ENCODE data around the gene TBXAS1.
A peak's percentile ranks its signal among the peaks of the same experiment; 100 is the strongest.
"Not testable (repeated sequence)": the region's sequence is repeated elsewhere in the genome, so short reads cannot be mapped to it uniquely, and the experiment has no call there.

The TBXAS1 gene

DNA sequence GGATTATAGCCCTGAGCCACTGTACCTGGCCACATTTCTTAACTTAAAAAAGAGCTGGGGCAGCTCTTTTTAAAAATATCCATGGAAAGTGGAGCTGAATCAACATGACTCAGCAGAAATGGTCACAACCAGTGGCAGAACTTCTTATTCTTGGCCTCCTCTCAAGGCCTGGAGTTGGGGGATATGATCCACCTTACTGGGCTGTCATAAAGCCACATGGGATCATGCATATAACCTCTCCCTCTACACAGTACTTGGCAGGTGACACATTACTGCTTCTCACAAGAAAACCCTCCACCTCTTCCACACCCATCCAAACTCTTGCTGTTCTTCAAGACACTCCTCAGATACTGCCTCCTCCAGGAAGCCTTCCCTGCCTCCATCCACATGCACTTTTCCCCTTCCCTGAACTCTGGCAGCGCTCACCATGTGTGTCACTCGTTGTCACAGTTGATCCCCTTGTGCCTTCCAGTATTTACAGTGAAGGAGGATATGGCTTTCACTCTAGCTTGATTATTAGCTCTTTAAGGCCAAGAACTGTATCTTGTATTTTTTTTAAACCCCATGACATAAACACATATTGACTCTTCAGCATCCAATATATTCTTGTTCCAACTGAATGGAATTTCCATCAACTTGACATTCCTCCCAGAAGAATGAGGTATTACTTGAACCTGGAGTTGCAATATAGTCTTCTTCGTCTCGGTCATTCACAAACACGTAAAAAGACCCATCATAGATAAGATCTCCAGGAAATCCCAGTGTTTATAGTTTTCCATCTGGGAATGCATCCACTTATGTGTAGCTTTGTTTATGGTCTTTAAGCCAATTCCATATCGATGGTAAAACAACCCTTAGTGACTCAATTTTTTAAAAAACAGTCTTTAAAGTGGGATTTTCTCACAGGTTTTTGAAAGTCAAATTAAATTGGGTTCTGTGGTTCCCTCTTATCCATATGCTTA lies 85.5 kb downstream of the TBXAS1 start:
- no peak for FAIRE-seq
- DNase-seq (ENCODE audit: low spot score): no peak

DNA sequence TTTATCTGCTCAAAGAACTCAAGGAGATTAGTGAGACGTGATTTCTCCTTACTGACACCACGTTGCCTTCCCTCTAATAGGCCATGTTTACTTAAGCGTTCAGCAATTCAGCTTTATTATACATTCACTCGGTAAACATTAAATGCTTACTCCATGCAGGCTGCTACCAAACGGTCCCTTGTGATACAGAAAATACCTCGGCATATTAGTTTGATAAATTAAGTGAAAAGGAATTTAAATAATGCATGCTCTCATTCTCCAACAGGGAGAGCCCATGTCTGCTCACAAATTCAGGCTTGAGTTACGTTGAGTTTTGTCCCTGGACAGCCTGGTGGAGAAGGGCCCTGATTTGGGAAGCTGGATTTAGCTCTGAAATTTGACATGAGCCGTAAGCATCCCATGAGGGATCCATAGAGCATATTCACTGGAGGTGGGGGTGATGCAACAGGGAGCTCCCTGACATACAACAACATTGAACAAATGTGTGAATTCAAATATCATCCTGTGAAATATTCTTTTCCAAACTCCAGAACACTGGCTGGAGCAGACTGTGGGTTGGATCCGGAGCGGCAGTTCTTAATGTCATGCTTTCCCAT lies 86.3 kb downstream of the TBXAS1 start:
- no peak for FAIRE-seq

DNA sequence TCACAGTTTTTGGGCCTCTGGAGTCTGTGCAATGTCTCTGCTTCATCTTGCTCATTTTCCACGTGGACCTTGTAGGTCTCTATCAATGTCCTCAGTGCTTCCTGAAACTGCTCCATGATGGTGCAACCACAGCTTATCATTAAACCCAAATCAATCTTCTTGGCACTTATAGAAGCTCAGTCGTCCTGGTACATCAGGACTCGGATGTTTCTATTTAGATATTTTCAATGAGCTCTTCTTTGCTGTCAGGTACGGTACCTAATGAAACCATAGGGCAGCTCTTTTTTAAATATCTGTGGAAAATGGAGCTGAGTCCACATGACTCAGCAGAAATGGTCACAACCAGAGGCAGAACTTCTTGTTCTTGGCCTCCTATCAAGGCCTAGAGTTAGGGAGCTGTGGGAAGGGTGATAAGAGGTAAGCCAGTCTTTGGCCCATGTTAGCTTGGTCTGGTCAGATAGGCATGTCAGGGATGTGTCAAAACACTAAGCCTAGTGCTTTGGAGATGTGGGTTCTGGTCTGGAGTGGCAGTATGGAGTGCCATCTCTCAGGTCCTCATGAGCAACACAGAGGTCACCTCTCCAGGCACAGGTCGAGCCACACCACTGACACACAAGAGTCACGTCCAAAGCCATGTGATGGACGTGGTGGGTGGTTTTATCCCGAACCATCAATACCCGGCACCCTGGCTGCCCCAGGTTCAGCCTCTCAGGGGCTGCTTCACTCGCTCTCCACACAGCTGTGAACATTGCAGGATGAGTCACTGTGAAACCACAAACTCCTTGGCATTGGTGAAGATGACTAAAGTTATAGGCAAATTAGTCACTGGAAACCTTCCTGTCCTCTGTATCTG lies 87.0 kb downstream of the TBXAS1 start:
- DNase-seq (ENCODE audit: low spot score): peak; percentile 88
- FAIRE-seq: no peak

More for the DNA sequence above, 86.3 kb downstream of the TBXAS1 start:
- DNase-seq (ENCODE audit: low spot score): no peak

DNA sequence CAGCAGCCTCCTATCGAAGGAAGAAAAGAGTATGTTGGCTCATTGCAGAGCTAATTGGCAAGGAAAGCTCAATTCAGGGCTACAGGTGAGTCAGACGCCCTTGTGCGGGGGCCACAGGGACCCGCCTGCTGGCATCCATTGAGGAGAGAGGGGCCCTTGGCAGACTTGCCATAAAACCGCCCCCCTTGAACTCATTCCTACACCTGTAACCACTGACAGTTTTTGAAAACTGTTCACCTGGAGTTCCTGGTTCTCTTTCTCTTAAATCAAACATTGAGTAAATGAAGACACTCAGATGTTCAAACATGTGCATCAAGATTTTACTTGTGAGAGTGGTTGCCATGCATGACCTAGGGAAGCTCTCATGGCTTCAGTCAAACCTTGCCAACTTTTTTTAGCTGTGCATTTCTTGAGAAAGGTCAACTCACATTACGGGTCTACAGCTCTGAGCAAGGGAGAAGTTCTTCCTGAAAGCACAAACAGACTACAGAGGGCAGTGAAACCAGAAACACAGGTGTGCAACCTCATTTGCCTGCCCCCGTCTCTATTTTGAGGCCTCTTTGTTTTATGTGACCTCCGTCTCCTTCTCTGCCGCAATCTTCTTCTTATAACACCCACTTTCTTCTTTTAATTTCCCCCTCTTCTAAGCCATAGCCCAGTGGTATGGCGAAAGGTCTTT lies 87.8 kb downstream of the TBXAS1 start:
- FAIRE-seq (no peak), DNase-seq (ENCODE audit: low spot score) (peak; percentile 15)

DNA sequence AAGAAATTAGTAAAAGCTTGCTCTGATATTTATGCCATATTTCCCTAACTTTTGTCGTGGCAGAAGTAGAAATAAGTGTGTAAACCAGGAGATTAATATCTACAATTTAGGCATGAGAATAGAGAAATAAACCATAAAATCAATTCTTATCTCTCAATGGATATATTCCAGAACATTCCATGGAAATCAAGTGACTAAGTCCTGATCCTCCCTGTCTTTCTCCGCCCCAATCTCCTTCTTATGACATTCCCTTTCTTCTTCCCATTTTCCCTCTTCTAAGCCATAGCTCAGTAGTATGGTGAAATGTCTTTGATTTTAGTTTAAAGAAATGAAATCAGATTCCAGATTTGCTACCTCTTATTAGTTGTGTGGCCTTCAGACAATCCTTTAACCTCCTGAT lies 88.8 kb downstream of the TBXAS1 start:
- no peak for DNase-seq (ENCODE audit: low spot score)
- no peak for FAIRE-seq

DNA sequence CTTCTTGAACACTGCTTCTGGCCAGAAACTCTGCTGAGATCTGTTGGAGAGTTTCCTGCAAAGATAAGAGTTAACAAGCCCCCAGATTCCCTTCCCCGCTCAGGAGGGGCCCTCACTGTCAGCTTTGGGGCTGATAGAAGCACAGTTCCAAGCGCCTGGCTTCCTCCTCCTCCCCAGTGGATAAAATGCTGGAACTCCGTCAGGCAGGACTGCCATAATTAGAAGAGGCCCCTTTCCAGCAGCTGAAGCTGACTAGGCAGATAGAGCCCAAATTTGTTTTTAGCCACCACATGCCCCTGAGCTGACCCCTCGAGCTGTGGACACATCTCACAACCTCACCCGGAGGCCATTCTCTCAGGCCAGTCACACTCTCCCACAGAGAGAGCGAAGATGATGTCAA lies 89.4 kb downstream of the TBXAS1 start:
- FAIRE-seq (no peak), DNase-seq (ENCODE audit: low spot score) (no peak)

DNA sequence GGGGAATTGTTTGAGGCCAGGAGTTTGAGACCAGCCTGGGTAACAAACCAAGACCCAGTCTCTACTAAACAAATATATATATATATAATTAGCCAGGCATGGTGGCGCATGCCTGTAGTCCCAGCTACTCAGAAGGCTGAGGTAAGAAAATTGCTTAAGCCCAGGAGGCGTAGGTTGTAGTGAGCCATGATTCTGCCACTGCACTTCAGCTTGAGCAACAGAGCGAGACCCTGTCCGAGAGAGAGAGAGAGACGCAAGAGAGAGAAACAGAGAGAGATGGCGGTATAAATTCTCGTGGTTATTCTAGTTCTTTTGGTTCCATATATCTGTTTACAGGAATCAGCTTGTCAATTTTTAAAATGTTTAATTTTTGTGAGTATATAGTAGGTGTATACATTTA lies 94.0 kb downstream of the TBXAS1 start:
- DNase-seq (ENCODE audit: low spot score) (no peak), FAIRE-seq (no peak)

DNA sequence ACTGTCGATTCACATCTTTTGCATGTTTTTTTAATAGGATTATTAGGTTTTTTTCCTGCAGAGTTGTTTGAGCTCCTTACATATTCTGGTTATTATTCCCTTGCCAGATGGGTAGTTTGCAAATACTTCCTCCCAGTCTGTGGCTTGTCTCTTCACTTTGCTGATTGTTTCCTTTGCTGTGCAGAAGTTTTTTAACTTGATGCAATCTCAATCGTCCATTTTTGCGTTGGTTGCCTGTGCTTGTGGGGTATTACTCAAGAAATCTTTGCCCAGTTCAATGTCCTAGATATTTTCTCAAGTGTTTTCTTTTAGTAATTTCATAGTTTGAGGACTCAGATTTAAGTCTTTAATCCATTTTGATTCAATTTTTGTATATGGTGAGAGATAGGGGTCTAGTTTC lies 95.4 kb downstream of the TBXAS1 start:
- no peak for DNase-seq (ENCODE audit: low spot score)

DNA sequence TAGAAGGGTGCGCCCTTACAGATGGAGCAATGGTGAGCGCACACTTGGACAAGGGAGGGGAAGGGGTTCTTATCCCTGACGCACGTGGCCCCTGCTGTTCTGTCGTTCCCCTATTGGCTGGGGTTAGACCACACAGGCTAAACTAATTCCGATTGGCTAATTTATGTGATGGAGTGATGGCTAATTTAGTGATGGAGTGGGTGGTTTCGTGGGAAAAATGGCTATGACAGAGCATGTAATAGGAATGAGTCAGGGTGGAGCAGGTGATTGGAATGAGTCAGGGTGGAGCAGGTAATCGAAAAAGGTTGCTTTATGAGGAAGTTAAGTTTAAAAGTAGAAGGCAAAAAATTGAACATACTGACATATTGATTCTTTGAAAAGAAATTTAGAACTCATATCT lies 100.2 kb downstream of the TBXAS1 start:
- not testable (repeated sequence) for FAIRE-seq; DNase-seq (ENCODE audit: low spot score)

More for the DNA sequence above, 95.4 kb downstream of the TBXAS1 start:
- FAIRE-seq: no peak

DNA sequence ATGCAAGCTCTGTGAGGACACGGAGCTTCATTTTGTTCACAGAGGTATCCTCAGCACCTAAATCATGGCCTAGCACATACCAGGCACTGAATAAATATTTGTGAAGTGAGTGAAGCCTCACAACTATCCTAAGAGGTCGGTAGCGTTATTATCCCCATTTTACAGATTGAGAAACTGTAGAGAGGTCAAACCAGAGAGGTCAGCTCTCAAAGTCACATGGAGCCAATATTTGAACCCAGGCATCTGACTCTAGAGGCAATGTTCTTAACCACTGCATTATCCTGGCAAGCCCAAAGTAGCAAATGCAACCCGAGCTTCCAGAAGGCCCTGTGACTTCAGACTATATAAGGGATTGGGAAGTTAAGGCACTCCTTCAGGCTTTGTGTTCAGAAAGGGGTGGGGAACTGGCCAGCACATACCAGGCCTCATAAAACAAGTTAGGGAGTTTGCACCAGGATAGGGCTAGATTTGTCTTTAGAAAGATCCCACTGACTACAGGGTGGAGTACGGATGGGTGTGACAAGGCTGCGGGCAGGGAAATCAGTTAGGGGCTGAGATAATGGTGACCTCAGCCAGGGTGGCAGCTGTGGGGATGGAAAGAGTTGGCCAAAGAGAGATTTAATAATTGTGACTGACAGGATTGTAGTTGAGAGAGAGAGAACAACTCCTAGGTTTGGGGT lies 101.4 kb downstream of the TBXAS1 start:
- FAIRE-seq (no peak), DNase-seq (ENCODE audit: low spot score) (no peak)

DNA sequence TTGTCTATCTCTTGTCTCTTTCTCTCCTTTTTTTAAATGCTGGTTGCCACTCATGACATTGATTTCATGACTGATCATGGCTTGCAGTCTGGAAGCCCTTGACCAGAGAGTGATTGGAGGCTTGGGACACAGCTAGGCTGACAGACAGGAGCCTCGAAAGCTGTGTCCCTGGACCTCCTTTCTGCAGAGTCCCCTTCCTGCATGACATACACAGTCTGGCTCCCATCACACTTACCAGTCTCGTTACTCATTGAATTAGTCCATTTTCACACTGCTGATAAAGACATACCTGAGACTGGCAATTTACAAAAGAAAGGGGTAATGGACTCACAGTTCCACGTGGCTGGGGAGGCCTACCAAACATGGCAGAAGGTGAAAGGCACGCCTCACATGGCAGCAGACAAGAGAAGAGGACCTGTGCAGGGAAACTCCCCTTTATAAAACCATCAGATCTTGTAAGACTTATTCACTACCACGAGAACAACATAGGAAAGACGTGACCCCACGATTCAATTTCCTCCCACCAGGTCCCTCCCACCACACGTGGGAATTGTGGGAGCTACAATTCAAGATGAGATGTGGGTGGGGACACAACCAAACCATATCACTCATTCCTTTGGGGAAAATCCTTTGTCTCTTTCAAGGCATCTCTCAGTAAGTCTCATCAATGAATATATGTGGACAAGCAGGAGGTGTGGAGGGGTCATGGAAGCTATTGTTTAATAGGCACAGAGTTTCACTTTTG lies 102.3 kb downstream of the TBXAS1 start:
- DNase-seq (ENCODE audit: low spot score) (no peak), FAIRE-seq (no peak)

DNA sequence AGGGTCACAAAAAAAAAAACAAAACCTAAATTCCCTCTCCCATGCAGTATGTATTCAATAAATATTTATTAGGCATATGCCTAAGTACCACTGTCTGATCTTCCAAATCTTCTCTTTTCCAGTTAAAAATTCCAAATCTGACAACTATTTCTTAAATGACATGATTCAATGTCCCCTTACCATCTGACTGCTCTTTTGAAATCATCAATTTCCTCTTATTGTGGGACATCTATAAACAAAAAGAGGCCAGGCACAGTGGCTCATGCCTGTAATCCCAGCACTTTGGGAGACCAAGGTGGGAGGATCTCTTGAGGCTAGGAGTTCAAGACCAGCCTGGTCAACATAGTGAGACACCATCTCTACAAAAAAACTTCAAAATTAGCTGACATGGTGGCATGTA lies 103.5 kb downstream of the TBXAS1 start:
- FAIRE-seq (no peak), DNase-seq (ENCODE audit: low spot score) (no peak)

DNA sequence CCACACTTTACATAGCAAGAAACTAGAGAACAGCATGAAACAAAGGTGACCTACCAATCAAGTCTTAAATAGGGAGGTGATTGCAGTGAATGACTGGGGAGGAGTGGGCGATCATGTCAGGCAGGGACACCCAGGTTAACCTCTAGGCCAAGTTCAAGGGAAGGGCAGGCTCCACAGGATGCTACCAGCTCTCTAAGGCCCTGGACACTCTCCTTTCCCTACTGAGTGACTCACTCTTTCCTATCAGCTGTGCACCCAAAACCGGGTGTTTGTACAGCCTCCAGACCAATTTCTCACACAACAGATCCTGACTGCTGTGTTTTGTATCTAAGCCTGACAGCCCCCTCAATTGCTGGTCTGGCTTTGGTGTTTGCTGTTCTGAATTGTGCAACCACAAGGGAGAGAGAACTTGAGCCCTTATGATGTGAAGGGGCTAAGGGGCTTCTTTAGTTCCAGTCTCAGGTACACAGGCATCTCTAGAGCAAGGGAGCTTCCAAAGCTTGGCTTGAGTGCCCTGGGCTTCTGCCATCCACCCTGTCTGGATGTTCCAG lies 107.8 kb downstream of the TBXAS1 start:
- FAIRE-seq (no peak), DNase-seq (ENCODE audit: low spot score) (peak; percentile 12)

DNA sequence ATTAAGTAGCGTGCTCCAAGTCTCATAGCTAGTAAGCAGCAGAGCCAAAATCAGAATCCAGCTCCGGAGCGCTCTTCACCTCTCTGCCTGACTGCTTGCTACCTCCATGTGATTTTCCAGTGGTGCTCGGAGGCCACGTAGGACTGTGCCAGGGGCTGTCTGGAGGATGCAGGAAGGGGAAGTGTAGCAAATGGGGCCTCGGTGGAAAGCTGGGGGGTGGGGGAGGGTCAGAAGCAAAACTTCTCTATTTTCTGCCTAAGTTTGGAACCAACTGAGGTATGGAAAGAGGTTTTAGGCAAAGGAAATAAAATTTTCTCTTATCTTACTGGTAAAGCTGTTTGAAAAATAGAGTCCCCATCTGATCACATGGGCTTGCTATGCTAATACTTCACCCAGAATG lies 108.7 kb downstream of the TBXAS1 start:
- FAIRE-seq (no peak), DNase-seq (ENCODE audit: low spot score) (no peak)

DNA sequence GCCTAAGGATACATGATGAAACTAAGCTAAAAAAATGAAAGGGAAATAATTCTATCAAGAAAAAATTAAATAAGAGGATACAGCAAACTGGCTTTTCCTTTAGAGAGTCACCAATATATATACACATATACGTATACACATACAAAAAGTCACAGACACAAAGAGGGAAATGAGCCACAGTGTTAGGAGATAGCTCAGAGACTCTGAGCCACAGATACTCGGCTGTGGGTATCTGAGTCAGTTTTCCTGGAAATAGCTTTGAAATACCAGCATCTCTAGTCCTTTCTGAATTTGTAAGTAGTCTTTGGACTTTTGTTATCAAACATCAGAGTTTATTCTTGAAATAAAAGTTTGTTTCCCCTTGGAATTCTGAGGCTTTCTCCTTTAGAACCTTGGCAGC lies 111.8 kb downstream of the TBXAS1 start:
- FAIRE-seq (no peak), DNase-seq (ENCODE audit: low spot score) (no peak)

DNA sequence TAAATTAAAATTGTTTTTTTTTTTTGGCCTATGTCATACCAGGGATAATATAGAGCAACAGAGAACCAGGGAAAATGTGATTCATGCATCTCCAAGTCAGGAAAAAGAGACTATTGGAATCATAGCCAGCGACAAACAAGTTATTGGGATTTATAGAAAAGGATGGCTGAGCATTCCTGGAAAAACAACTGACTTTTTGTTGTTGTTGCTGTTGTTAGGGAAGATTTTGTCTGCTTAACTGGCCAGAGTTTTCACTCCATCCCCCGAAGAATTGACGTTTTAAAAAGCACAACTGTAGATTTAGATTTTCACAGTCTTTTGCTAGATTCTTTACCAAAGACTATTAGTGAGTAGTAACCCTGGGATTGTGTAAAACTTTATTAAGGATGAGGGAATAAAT lies 112.4 kb downstream of the TBXAS1 start:
- FAIRE-seq (no peak), DNase-seq (ENCODE audit: low spot score) (no peak)

DNA sequence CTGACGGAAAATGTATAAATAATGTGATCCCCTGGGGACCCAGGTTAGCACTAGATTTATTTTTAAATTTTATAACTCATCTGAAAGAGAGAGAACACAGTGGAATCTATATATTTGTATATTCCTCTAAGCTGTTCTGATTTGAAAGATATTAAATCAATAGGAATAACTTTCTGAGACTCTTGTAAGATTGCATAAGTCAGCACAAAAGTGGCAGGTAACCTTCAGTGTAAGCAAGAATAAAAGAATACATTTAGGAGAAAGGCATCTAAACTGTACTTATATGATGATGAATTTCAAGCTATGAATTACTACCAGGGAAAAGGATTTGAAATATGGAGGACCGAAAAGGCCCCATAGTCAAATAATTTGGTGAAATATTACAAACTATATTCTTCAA lies 112.8 kb downstream of the TBXAS1 start:
- FAIRE-seq (no peak), DNase-seq (ENCODE audit: low spot score) (no peak)

DNA sequence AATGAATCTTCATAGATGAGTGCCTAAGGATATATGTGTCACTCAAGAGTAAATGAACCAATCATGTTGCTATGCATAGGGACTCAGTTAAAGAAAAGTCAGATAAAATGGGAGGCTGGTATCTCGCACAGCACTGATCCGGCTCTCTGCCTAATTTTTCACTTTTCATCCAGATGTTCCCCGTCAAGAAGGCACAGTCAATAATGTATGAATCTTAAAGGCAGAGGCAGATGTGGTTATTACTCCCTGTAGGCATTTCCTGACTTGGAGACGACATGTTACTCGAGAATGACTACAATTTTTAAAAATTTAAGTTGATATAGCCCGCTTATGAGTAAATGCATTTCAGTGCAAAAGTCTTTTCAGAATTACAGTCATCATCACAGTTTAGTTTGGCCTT lies 113.6 kb downstream of the TBXAS1 start:
- FAIRE-seq: no peak
- DNase-seq (ENCODE audit: low spot score): no peak

DNA sequence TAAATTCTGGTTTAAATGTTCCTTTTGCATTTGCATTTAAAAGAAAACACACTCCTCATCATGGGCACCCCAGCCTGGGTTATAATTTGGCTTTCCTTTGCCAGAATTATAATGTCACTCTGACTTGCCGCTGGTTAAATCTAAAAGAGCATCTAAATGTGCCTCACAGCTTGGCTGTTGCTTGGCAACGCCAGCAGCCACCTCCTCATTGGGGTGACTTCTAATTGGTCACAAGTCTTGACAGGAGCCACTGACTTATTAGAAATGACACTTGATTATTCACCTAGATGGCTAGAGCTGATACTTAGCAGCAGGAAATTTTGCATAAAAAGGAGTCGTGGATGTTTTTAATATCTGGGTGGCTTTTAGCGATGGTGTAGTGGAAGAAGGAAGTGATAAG lies 114.3 kb downstream of the TBXAS1 start:
- FAIRE-seq (no peak), DNase-seq (ENCODE audit: low spot score) (no peak)

DNA sequence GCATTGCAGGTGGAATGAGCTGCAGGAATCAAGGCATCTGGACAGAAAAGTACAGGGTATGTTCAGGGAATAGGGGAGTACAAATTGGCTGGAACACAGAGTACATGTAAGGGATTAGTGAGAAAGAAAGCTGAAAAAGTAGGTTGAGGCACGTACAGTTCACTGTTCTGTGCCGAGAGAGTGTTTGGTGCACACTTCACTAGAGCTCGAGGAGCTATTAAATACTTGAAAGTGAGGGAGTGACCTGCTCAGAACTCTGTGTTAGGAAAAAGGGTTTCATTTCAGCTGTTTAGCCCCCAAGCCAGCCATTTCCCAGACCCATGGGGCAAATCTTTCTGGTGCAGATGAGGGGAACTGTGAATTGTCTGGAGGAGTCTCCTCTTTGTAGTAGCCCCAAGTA lies 115.2 kb downstream of the TBXAS1 start:
- FAIRE-seq (no peak), DNase-seq (ENCODE audit: low spot score) (no peak)

All from urothelium cell line (cell line).